DMS153 treated with DMSO at 0.1 percent for 48 hours (cell line): ENCODE measurements around the gene CSNK2B.
"Not testable (repeated sequence)": the region's sequence is repeated elsewhere in the genome, so short reads cannot be mapped to it uniquely, and the experiment has no call there.

Source experiments
- DNase-seq: peaks from one replicate; lab custom pipeline; 2025; ENCODE audit not compliant: unreplicated experiment; lab: John Stamatoyannopoulos, UW

CSNK2B gene

DNA sequence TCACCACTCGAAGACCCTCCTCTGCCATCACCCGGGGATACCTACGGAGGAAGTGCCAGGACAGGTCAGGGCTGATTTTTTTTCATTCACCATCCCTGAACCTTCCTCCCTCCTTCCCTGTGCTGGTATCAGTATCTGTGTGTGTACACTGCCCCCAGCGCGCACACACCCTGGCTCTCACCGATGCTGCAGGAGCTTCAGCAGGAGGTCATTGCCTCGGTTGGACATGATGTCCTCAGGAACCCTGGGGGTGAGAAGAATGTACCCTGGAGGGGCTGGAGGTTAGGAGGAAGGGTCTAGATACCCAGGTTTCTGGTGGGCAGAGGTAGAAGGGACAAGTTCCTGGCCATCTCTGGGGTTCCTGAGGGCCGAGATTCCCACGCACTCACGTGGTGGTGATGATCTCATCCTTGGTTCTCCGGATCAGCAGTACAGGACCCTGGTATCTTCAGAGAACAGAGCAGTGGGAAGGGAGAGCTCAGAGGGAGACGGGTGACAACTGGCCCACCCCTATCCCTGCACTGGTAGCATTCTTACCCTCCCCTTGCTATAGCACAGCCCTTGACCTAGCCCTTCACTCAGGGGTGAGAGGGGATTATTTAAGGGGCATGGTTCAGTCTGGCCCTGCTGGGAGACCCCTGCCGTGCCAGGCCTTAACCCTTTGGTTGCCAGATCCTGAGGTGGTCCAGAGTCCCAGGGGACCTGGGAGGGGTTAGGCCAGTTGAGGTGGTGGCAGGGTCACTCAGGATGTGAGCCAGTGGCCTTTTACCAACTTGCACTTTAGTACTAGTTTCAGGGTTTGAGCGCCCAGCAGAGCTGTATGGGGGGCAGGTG lies 22.2 kb downstream of the CSNK2B start:
- DNase-seq = no peak

DNA sequence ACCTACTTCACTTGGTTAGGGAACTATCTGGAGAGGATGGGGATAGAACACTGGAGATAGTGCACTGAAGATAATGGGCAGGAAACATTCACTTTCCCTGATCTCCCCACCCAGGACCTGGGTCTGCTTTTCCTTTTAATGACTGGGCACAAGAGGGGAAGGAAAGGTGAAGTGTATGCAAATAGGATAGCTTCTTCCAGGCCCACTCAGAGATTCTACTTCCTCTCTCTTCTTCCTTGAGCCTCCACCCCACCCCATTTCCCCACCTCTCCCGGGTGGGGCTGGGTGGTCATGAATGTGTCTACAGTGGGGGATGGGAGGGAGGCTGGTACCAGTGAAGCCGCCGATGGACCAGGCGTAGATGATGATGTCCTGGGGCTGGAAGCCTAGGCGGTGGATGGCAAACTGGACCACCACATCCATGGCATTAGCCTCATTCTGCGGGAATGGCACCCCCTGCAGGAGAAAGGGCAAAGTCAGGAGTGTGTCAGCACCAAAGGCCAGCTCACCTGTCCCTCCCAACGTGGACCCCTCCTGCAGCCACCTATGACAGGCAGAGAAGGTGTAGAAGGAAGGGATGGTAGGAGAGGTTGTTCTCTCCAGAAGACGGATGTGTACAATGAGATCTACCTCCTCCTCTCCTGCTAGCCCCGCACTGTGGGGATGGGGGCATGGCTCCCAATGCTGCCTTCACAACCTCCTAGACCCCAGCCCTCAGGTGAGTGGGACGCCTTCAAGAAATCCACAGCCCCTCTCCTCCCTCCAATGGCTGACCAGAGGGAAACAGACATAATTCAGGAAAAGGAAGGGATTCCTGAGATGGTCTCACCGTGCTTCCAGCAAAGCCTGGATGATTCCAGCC lies 23.6 kb downstream of the CSNK2B start:
- DNase-seq = no peak

DNA sequence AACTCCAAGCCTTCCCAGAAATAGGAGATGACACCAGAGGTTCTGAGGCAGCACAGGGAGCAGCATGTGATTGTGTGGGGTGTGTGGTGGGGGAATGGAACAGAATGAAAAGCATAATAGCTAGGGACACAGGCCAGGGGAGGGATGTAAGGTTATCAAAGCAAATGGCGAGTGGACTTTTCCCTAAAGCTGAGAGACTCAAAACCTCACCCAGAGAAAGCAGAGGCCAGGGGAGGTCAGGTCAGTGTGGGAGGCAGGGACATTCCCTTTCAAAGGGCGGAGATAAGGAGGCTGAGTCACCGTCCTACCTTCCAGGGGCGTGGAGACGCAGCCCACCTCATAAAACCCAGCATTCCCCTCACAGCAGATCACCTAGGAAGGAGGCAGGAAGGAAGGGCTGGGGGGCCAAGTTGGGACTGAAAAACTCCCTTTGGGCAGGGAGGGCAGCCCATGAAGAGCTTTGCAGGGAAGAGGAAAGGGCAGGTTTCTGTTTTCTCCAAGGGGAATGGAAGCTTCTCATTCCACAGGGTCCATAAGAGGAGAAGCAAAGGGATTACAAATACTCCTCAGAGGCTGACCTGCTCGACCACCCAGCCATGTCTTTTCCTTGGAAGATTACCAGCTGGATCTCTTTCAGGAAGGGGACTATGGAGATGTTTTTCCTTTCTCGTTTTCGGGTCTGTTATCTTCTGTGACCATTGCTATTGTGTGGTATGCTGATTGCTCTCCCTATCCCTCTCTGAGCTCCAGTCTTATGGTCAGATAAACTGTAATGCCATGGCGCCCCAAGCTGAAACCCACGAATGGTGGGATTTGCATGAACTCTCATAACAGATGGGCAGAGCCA lies 24.6 kb downstream of the CSNK2B start:
- no peak for DNase-seq

DNA sequence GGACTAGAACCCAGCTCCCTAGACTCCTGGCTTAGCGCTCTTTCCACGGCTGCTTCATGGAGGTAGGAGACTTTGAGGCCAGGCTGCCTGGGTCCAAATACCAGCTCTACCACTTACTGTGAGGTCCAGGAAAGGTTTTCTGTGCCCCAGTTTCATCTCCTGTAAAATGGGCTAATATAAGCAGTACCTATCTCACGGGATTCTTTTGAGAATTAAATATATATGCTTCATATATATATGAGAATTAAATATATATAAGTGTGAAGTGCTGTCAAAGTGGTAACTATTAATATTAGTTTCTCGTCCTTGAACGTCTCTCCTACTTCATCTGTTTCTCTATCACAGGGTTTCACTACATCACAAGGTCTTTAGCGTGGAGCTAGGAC lies 25.2 kb downstream of the CSNK2B start:
- DNase-seq = no peak

DNA sequence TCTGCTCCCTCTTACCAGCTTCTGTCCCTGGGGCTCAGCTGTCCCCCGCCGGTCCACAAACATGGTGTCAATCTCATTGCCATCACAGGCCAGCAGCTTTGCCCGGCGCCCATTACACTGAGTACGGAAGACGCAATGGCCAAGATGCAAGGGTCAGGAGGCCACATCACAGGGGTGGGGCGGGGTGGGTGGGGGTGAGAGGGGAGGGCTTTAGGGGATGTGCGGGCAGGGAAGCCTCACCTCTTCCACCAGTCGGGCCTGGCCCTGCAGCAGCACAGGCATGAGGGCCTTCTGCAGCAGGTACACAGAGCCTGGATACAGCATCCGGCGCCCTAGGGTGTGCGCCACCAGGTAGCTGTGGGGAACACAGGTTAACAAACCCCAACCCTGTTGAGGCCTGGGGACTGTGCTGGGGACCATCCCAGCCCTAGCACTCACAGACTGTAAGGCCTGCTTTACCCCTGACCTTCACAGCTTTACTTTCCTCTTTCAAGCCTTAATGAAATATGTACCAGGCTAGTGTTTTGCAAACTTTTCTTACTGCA lies 25.8 kb downstream of the CSNK2B start:
- no peak for DNase-seq

DNA sequence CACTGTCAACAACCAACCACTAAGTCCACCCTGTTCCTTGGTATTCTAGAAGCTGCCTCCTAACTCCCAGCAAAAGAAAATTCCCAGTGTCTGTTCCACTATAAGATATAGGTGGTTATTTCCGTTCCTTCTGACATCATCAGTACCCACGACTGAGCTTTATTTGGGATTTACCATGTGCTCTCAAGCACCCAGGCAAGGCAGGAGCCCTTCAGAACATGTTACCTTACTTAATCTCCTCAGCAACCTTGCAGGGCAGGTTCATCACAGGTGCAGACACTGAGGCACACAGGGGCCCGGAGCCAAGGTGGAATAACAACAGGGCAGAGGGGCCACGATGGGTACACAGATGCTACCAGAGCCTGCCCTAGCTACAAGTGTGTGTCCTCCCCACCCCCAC lies 26.5 kb downstream of the CSNK2B start:
- DNase-seq = no peak

DNA sequence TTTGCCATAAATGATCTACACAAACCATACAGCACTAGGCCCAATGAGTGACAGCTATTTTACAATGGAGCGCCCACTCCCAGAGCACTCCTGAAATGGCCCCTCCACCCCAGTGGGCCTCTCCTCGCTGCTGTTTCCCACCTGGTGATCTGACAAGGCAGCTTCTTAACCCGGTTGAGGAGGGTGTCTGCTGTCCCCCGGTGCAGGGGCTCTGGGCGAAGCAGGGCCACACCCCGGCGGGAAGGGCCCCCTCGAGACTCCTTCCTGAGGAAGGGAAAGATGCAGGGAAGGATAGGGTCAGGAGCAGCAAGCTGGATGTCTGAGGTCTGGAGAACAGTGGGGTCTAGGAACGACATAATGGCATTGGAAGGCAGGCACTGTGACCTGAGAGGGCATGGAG lies 27.0 kb downstream of the CSNK2B start:
- DNase-seq = no peak

DNA sequence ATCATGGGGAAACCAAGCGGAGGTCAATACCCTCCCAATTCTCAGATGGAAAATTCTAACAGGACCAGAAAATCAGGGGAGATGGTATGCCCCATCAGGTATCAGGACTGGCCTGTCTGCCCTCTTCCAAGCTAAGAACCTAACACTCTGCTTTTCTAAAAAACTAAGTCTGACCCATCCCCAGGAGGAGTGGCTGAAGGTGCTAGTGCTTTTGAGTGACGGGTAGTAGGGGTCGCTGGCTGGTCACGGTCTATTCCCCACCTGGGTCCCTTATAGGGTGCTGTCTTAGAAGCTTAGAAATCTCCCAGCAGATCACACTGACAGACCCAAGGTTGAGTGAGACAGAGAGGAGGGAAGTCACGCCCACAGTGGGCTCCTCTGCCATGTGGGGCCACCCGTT lies 27.7 kb downstream of the CSNK2B start:
- no peak for DNase-seq

DNA sequence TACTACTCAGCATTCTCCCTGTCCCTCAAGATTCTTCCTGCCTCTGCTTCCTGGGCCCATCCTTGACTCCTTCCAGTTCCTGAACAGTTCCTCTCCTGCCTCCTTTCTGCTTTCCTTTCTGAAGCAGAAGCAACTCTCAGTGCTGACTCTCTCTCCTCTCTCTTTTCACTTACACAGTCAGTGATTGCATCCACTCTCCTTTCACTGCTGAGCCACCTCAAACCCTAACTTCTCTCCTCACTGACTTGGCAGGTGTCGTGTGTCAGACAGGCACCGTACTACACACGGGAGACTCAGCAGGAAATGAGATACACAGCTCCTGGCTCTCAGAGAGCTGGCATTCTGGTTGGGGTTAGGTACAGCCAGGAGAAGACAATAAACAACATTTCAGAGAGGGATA lies 31.7 kb downstream of the CSNK2B start:
- DNase-seq = no peak

DNA sequence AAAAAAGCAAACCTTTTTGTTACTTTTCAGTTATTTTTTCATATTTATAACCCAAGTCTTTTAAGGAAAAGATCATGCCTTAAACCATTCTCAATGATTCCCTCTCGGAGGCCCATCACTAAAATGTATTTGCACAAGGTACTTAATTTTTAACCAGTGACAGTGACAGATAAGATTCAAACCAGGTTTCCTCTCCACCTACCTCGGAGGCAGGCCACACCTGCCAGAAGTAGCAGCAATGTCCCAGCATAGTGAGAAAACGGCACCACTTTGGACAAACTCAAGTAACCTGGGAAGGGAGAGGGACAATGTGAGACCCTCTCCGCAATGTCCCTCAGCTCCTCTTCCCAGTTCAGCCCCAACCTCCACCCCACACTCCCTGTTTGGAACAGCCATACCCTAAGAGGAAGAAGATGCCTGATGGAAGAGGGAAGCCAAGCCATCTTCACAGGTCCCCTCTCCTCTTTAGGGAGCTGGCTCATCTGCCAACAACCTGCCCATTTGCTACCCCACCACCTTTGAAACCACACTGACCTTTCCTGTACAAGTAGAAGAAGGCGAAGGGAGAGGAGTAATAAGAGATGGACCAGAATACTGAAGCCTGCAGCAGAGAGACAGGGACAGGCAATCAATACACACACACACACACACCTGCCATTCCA lies 35.0 kb downstream of the CSNK2B start:
- DNase-seq = no peak

DNA sequence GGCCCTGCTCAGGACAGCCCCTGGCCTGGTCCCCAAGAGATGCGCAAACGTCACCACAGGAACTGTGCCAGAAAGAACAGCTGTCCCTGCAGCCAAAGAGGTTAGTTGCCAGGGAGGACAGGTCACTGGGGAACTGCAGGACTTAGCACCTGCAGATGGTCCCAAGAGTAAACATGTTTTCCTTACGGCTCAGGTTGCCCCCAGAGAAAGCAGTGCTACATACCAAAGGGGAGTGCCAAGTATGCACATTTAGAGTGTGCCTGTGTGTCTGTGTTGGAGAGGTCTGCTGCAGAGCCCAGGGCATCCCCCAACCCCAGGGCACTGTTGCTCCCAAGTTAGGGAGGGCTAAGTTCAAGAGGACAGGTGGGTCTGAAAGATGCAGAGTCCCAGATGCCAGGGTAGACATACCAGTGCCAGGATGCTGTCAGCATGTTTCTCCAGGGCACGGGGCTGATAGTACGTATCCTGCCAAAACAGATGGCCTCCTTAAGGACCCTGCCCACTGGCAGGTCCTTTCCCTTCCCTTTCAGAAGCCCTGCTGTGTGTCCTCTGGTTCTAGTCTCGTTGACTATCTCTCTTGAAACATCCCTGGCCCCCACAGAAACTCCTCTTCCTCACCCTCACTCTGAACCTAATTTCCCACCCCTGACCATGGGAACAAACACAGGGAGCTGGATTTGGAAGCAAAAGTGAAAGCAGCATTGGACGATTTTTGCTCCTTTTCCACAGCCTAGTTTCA lies 36.0 kb downstream of the CSNK2B start:
- no peak for DNase-seq

DNA sequence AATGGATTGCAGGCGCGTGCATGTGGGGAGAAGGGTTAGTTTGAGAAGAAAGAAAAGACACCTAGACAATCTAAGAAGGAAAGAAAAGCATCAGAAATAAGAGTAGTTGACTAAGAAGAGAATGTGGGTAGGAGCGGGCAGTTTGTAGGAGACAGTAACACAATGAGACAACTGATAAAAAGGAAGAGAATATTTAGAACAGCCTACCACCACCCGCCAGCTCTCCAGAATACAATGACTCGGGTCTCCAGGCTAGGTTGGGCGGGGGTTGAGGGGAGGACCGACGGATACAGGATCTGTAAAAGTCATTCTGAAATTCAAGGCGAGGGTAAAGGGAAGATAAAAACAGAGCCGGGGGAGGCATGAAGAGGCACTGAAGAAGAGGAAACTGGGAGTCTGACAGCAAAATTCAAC lies 36.5 kb downstream of the CSNK2B start:
- no peak for DNase-seq

DNA sequence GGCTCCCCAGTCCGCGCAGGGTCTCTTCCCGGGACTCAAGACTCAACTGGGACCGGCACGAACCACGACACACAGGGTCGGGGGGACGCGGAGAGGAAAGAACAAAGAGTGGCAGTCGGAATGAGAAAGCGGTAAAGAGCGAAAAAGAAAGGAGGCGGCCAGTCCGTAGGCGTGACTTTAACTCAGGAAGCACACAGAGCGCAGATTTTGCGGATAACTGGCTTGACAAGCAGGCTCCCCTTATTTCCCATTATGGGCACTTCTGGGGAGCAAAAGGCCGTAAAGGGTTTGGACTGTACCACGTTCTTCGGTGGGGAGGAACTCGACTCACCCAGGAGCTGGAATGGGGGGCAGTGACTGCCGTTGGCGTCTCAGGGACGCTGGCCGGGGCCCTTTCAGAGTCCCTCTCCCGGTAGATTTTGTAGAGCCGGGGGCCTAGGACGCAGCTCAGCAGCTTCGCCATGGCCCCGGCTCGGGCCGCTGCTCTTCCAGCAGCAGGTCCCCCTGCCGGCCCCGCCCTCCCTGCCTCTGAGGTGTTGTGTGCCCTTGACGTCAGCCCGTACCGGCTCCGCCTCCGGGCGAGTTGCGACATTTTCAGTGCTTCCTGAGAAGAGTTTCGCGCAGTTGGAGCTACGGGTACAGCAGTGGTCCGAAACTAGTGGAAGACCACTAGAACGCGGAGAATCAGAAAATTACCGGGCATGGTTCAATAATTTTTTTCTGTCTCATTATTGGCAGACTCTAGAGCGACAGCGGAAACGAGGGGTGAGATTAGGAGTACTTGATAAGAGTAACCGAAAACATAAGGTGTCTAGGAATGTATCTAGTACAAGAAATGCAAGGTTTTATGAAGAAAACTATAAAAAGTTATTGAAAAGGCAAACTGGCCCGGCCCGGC lies 37.2 kb downstream of the CSNK2B start, which contains the start of gene ABHD16A:
Gene ABHD16A (minus strand): TSS at position 506 of the 898 bp plus-strand sequence. CDS start 43 bp downstream, at position 463.
- DNase-seq = peak; percentile 89

DNA sequence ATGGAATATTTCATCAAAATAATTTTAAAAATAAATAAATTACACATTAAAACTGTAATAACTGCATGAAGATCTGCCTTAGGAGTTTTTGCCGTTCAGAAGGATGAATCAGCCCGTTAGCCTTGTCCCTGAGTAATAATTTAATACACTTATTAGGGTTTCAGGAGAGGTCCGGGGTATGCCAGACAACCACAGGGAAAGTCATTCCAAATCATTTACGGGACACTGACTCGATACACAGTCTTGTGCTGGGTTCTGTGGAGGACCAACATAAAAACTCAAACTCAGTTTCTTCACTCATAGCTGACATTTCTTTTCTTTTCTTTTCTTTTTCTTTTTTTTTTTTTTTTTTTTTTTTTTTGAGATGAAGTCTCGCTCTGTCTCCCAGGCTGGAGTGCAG lies 40.1 kb downstream of the CSNK2B start:
- no peak for DNase-seq

DNA sequence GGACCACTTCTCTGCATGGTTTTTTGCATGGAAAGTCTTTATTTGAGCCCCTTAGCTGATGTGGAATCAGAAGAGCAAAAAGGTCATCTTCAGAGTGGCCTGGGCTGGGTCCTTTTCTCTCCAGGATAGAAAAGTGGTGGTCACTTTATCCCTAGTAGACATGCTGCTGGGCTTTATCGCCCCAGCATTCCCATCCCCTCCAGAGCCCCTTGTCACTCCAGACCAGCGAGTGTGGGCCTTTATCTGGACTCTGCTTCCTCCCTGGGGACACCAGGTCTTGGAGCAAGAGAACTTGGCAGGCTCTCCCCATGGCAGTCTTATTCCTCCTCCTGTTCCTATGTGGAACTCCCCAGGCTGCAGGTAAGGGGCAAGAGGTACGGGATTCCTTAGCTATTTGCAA lies 40.7 kb downstream of the CSNK2B start, which contains the start of gene LY6G6F:
Gene LY6G6F (plus strand): TSS at position 268 of the 400 bp plus-strand sequence. CDS start 41 bp downstream, at position 309.
- no peak for DNase-seq

DNA sequence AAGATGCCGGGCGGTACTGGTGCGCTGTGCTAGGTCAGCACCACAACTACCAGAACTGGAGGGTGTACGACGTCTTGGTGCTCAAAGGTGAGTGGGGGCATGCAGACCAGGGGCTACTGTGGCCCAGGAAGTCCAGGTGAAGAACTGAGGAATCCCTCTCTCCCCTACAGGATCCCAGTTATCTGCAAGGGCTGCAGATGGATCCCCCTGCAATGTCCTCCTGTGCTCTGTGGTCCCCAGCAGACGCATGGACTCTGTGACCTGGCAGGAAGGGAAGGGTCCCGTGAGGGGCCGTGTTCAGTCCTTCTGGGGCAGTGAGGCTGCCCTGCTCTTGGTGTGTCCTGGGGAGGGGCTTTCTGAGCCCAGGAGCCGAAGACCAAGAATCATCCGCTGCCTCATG lies 41.8 kb downstream of the CSNK2B start:
- DNase-seq = no peak

DNA sequence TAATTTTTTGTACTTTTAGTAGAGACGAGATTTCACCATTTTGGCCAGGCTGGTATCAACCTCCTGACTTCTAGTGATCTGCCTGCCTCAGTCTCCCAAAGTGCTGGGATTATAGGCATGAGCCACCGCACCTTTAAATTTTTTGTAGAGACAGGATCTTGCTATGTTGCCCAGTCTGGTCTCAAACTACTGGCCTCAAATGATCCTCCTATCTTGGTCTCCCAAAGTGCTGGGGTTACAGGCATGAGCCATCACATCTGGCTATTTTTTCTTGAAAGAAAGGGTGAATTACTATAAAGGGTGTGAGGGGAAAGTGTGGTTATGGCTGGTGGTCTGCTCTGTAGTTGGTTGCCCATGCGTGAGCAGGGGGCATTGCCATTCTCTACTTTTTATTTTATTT lies 42.3 kb downstream of the CSNK2B start:
- DNase-seq = no peak

DNA sequence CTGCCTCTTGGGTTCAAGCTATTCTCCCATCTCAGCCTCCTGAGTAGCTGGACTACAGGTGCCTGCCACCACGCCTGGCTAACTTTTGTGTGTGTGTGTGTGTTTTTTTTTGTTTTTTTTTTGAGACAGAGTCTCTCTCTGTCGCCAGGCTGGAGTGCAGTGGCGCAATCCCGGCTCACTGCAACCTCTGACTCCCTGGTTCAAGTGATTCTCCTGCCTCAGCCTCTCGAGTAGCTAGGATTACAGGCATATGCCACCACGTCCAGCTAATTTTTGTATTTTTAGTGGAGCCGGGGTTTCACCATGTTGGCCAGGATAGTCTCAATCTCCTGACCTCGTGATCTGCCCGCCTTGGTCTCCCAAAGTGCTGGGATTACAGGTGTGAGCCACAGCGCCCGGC lies 43.3 kb downstream of the CSNK2B start:
- DNase-seq = not testable (repeated sequence)
